ENCODE measurements around the gene CREB3.

CREB3 gene

DNA sequence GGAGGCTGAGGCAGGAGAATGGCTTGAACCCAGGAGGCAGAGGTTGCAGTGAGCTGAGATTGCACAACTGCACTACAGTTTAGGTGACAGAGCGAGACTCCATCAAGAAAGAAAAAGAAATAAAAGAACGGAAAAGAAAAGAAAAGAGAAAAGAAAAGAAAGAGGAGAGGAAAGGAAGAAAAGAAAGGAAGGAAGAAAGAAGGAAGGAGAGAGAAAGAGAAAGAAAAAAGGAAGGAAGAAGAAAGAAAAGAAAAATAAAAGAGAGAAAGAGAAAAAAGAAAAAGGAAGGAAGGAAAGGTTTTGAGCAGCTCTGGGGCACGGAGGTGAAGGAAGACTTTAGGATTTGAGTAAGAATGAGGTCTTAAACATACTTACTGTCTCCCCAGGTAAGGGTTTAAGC lies 18.9 kb upstream of the CREB3 start:
- H4K20me1 ChIP-seq (ENCODE audit: insufficient read depth), result no peaks in the 10 kb centered on the region
- peaks cover 11% of the 10 kb centered on the region for H3K4me1 ChIP-seq (ENCODE audit: low read depth, poor library complexity, severe bottlenecking)
- H2AFZ ChIP-seq (ENCODE audit: low read depth), result no peak overlapping the region
- no peak overlapping the region for H3K9ac ChIP-seq
- no peaks in the 10 kb centered on the region for H3K27me3 ChIP-seq (ENCODE audit: insufficient read depth, low read depth)
- H3K36me3 ChIP-seq (ENCODE audit: insufficient read depth), result peaks cover 3% of the 10 kb centered on the region; the same call in 1 of the 2 replicates
- no peak overlapping the region for H3K4me3 ChIP-seq (IDR thresholded peaks at IDR 0.05; ENCODE audit: insufficient read depth, low read depth, low read length)
- no peak overlapping the region for H3K27ac ChIP-seq
- H3K79me2 ChIP-seq (ENCODE audit: insufficient read depth, low read depth), result no peaks in the 10 kb centered on the region
- no peak for TF ChIP-seq CTCF (conservative IDR thresholded peaks at IDR 0.05; ENCODE audit: low read depth, low read length)
- no peak overlapping the region for H3K4me2 ChIP-seq

DNA sequence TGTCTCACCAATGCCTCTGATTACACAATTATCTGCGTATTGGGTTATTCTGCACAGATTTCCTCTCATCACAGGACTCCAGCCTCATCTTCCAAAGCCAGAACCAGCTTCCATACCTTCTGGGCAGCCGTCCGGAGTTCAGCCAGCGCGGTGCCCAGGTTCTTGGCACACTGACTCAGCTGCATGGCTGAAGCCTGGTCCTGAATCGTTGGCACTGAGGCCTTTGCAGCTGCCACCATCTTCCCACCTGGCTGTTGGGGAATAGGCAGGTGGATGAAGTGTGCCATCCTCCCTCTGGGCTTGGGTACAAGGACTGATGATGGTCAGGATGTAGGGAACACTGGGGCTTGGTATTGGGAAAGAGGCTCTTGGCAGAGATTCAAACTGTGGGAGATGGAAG lies 18.3 kb upstream of the CREB3 start:
- peaks cover 3% of the 10 kb centered on the region; the same call in 1 of the 2 replicates for H3K36me3 ChIP-seq (ENCODE audit: insufficient read depth)
- H3K27ac ChIP-seq, result no peak overlapping the region
- H3K79me2 ChIP-seq (ENCODE audit: insufficient read depth, low read depth), result no peaks in the 10 kb centered on the region

DNA sequence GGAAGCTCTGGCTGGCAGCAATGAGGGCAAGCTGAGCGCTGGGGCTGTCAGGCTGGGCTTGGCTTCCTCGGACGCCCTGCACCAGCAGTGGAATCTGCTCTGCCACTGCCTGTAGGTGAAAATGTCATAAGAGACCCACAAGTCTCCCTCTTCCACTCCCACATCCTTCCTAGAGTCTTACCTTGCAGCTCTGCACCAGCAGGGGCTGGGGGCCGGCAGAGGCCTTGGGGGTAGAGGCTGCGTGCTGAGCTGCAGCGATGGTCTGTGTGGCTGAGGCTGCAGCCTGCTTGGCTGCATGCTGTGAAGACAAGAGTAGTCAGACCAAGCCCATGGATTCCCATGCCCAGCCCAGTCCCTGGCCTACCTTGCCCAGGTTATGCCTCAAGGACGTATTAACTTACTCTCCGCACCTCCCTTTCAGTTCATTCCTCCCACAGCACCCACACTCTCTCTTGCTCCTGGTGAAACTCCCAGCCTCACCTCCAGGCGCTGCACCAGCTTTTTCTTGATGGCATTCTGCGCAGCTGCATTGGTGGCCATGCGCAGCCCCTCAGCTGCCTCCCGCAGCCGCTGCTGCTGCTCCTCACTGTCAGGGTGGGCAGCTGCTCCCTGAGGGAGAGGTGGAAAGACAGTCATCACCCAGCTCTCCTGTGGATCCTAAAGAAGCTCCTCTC lies 17.8 kb upstream of the CREB3 start:
- no peaks in the 10 kb centered on the region for H4K20me1 ChIP-seq (ENCODE audit: insufficient read depth)
- H2AFZ ChIP-seq (ENCODE audit: low read depth), result no peak overlapping the region
- H3K9ac ChIP-seq, result no peak overlapping the region
- H3K4me1 ChIP-seq (ENCODE audit: low read depth, poor library complexity, severe bottlenecking), result peaks cover 11% of the 10 kb centered on the region
- no peak overlapping the region for H3K4me2 ChIP-seq
- H3K79me2 ChIP-seq (ENCODE audit: insufficient read depth, low read depth), result no peaks in the 10 kb centered on the region
- no peak for TF ChIP-seq CTCF (conservative IDR thresholded peaks at IDR 0.05; ENCODE audit: low read depth, low read length)
- H3K36me3 ChIP-seq (ENCODE audit: insufficient read depth), result peaks cover 3% of the 10 kb centered on the region; the same call in 1 of the 2 replicates
- H3K4me3 ChIP-seq (IDR thresholded peaks at IDR 0.05; ENCODE audit: insufficient read depth, low read depth, low read length), result no peak overlapping the region
- no peaks in the 10 kb centered on the region for H3K27me3 ChIP-seq (ENCODE audit: insufficient read depth, low read depth)
- no peak overlapping the region for H3K27ac ChIP-seq

More for the DNA sequence above, 18.3 kb upstream of the CREB3 start:
- Histone ChIP-seq H3K9ac (no peak overlapping the region), H4K20me1 (ENCODE audit: insufficient read depth) (no peaks in the 10 kb centered on the region), H2AFZ (ENCODE audit: low read depth) (no peak overlapping the region), H3K4me3 (IDR thresholded peaks at IDR 0.05; ENCODE audit: insufficient read depth, low read depth, low read length) (no peak overlapping the region), H3K27me3 (ENCODE audit: insufficient read depth, low read depth) (no peaks in the 10 kb centered on the region), H3K4me2 (no peak overlapping the region), H3K4me1 (ENCODE audit: low read depth, poor library complexity, severe bottlenecking) (peaks cover 11% of the 10 kb centered on the region)
- TF ChIP-seq CTCF (conservative IDR thresholded peaks at IDR 0.05; ENCODE audit: low read depth, low read length), result no peak

- Histone ChIP-seq H3K27ac (no peak overlapping the region), H3K36me3 (ENCODE audit: insufficient read depth) (peaks cover 3% of the 10 kb centered on the region; the same call in 1 of the 2 replicates), H3K4me1 (ENCODE audit: low read depth, poor library complexity, severe bottlenecking) (peaks cover 11% of the 10 kb centered on the region), H3K79me2 (ENCODE audit: insufficient read depth, low read depth) (no peaks in the 10 kb centered on the region), H3K27me3 (ENCODE audit: insufficient read depth, low read depth) (no peaks in the 10 kb centered on the region), H3K4me2 (no peak overlapping the region), H4K20me1 (ENCODE audit: insufficient read depth) (no peaks in the 10 kb centered on the region), H2AFZ (ENCODE audit: low read depth) (no peak overlapping the region), H3K4me3 (IDR thresholded peaks at IDR 0.05; ENCODE audit: insufficient read depth, low read depth, low read length) (no peak overlapping the region), H3K9ac (no peak overlapping the region)
- no peak for TF ChIP-seq CTCF (conservative IDR thresholded peaks at IDR 0.05; ENCODE audit: low read depth, low read length)
Observed at GRCh38 chr9:35716230-35716629, 16.2 kb upstream of the CREB3 start.
